HCT116 (cell line): ENCODE measurements around the gene ATP1A1. TPM values are rescaled to one million over a fixed set of nuclear protein-coding genes. Genes with fewer than 3 reads are reported as not detected.

Experiments
- ATAC-seq: fragments of 200-7000 bp; cut with Tn5 transposase; 2 replicates; pipeline ENCODE4 v1.9.1; 2020; ENCODE audit warnings: mild to moderate bottlenecking, moderate library complexity
- BruUV-seq: library from RNA; stranded (reverse); fragments of 400-500 nt; replicated peaks from 2 replicates; lab custom pipeline; 2021; lab: Mats Ljungman, UMichigan
- CTCF ChIA-PET: fragments of 300-600 bp; sonication (Branson Sonifier 250); formaldehyde crosslinking; loops from one replicate; lab custom pipeline; 2021; ENCODE audit warnings: antibody characterized with exemption; lab: Charles Lee
- POLR2A ChIA-PET: fragments of 300-600, 350-600 bp; sonication (Branson Sonifier 250); formaldehyde crosslinking; loops from one replicate; lab custom pipeline; 2021; ENCODE audit warnings: antibody characterized with exemption; lab: Charles Lee
- RAD21 ChIA-PET, 2 experiments: fragments of 300-600 bp; sonication (Branson Sonifier 250); formaldehyde crosslinking; loops; one replicate each; lab custom pipeline; 2023; ENCODE audit warnings: low total read pairs in 2 of 2; ENCODE audit not compliant: uncharacterized antibody in 2 of 2, unreplicated experiment in 2 of 2, low non-redundant PET in 1 of 2; lab: Charles Lee
- DNase-seq: peaks from one replicate; pipeline ENCODE4 v3.0.0-alpha.2; 2010; ENCODE audit warnings: low read depth, low spot score
- H2AFZ ChIP-seq: fragments of 200-600 bp; shearing (Covaris generic), sonication (generic); 2 replicates; pipeline ENCODE4 v1.6.1; 2017; ENCODE audit warnings: low read depth, mixed run types, mixed read lengths, antibody characterized with exemption, low read length; ENCODE audit not compliant: poor library complexity, severe bottlenecking
- H3K27ac ChIP-seq: 2 replicates; pipeline ENCODE4 v1.5.1; 2012; ENCODE audit warnings: low read depth, low read length
- H3K27me3 ChIP-seq: fragments of 200-600 bp; sonication (generic); 2 replicates; pipeline ENCODE4 v1.6.1; 2016; ENCODE audit warnings: mixed run types, low read length, mixed read lengths; ENCODE audit not compliant: insufficient read depth
- H3K36me3 ChIP-seq, 2 experiments: fragments of 200-500 bp in 1 of 2; fragments of 200-600 bp in 1 of 2; sonication (Bioruptor generic) in 1 of 2; sonication (generic) in 1 of 2; 2 replicates each; pipeline versions ENCODE4 v1.5.1 to v1.6.1; 2014 to 2016; ENCODE audit warnings: low read length in 2 of 2, inconsistent platforms in 1 of 2, mixed read lengths in 1 of 2, mixed run types in 1 of 2; ENCODE audit not compliant: insufficient read depth in 2 of 2, control insufficient read depth in 1 of 2
- H3K4me1 ChIP-seq, 2 experiments: fragments of 200-600 bp in 1 of 2; sonication (generic) in 1 of 2; 2 replicates each; pipeline versions ENCODE4 v1.5.1 to v1.6.1; 2012 to 2017; ENCODE audit warnings: low read length in 2 of 2, inconsistent platforms in 1 of 2, mild to moderate bottlenecking in 1 of 2, mixed read lengths in 1 of 2, mixed run types in 1 of 2, moderate library complexity in 1 of 2; ENCODE audit not compliant: insufficient read depth in 2 of 2, control insufficient read depth in 1 of 2
- H3K4me2 ChIP-seq: fragments of 200-600 bp; sonication (generic); 2 replicates; pipeline ENCODE4 v1.6.1; 2017; ENCODE audit warnings: mixed run types, low read length, mixed read lengths
- H3K4me3 ChIP-seq, 2 experiments: fragments of 200-600 bp in 1 of 2; sonication (generic) in 1 of 2; replicated peaks in 1 of 2; 2 replicates each; pipeline ENCODE4 v1.5.1; 2011 to 2016; ENCODE audit warnings: low read length in 2 of 2, control low read depth in 1 of 2, low read depth in 1 of 2, mild to moderate bottlenecking in 1 of 2, mixed read lengths in 1 of 2, mixed run types in 1 of 2
- H3K79me2 ChIP-seq: fragments of 200-600 bp; sonication (generic); 2 replicates; pipeline ENCODE4 v1.6.1; 2017; ENCODE audit warnings: mild to moderate bottlenecking, mixed run types, low read length, moderate library complexity, mixed read lengths; ENCODE audit not compliant: insufficient read depth
- H3K9ac ChIP-seq: fragments of 200-600 bp; sonication (generic); 2 replicates; pipeline ENCODE4 v1.6.1; 2016; ENCODE audit warnings: low read length, mixed read lengths
- H3K9me2 ChIP-seq: fragments of 200-600 bp; sonication (generic), shearing (Covaris generic); 2 replicates; pipeline ENCODE4 v1.6.1; 2017; ENCODE audit warnings: mixed run types, mild to moderate bottlenecking, moderate library complexity; ENCODE audit not compliant: insufficient read depth
- H3K9me3 ChIP-seq, 2 experiments: fragments of 200-500 bp in 1 of 2; fragments of 200-600 bp in 1 of 2; sonication (Bioruptor generic) in 1 of 2; sonication (generic) in 1 of 2; 2 replicates each; pipeline ENCODE4 v1.6.1; 2014 to 2017; ENCODE audit warnings: low read length in 2 of 2, mixed read lengths in 2 of 2, inconsistent platforms in 1 of 2, low read depth in 1 of 2, mild to moderate bottlenecking in 1 of 2, mixed run types in 1 of 2, moderate library complexity in 1 of 2; ENCODE audit not compliant: control insufficient read depth in 1 of 2, insufficient read depth in 1 of 2
- H4K20me1 ChIP-seq: fragments of 200-600 bp; sonication (generic), shearing (Covaris generic); 2 replicates; pipeline ENCODE4 v1.6.1; 2017; ENCODE audit warnings: mixed run types, mild to moderate bottlenecking, moderate library complexity; ENCODE audit not compliant: insufficient read depth
- ATF3 ChIP-seq: IDR thresholded peaks from 2 replicates; pipeline ENCODE4 v1.6.1; 2012
- CBX3 ChIP-seq: IDR thresholded peaks from 2 replicates; pipeline ENCODE4 v1.6.1; 2012; ENCODE audit warnings: low read depth
- ELF1 ChIP-seq: IDR thresholded peaks from 2 replicates; pipeline ENCODE4 v1.6.1; 2012; ENCODE audit warnings: low read depth, borderline replicate concordance
- EZH2phosphoT487 ChIP-seq: fragments of 200-600 bp; IDR thresholded peaks from 2 replicates; pipeline ENCODE4 v1.6.1; 2018; ENCODE audit warnings: antibody characterized with exemption, borderline replicate concordance
- JUND ChIP-seq: IDR thresholded peaks from 2 replicates; pipeline ENCODE4 v1.6.1; 2012
- POLR2A ChIP-seq: IDR thresholded peaks from 2 replicates; pipeline ENCODE4 v1.7.0; 2011; ENCODE audit warnings: borderline replicate concordance; ENCODE audit not compliant: insufficient read depth, insufficient read length; ENCODE audit errors: extremely low read depth
- SP1 ChIP-seq: IDR thresholded peaks from 2 replicates; pipeline ENCODE4 v1.6.1; 2012; ENCODE audit warnings: low read depth
- SRF ChIP-seq: IDR thresholded peaks from 2 replicates; pipeline ENCODE4 v1.6.1; 2012; ENCODE audit warnings: low read depth
- YY1 ChIP-seq: IDR thresholded peaks from 2 replicates; pipeline ENCODE4 v1.6.1; 2011; ENCODE audit warnings: low read length, low read depth, moderate library complexity, mild to moderate bottlenecking; ENCODE audit not compliant: insufficient replicate concordance; ENCODE audit errors: extremely low read depth
- ZFX ChIP-seq: fragments of 450-650 bp; IDR thresholded peaks from 2 replicates; pipeline ENCODE4 v1.6.1; 2017
- intact Hi-C: fragments of 100-400 bp; cut with micrococcal nuclease; formaldehyde crosslinking; loops from 2 replicates; pipeline ENCODE4 v1.10.0; 2022
- total RNA-seq: library from RNA; stranded (reverse); gene quantifications from one replicate; pipeline ENCODE4 v1.2.1, GENCODE V29; 2021; ENCODE audit not compliant: unreplicated experiment
- TF ChIP-seq, protein P1 (sequence below): IDR thresholded peaks from 2 replicates; pipeline ENCODE4 v1.6.1; 2011; ENCODE audit warnings: mild to moderate bottlenecking, low read length, moderate library complexity; ENCODE audit not compliant: insufficient replicate concordance; ENCODE audit errors: extremely low read depth
- TF ChIP-seq, protein P2 (sequence below), 3 experiments: fragments of 200-600 bp in 1 of 3; sonication (generic) in 1 of 3; IDR thresholded peaks in 2 of 3; conservative IDR thresholded peaks in 1 of 3; 2 replicates each; pipeline ENCODE4 v1.5.1; 2012 to 2017; ENCODE audit warnings: low read depth in 2 of 3, low read length in 2 of 3, antibody characterized with exemption in 1 of 3, borderline replicate concordance in 1 of 3, control low read depth in 1 of 3, mild to moderate bottlenecking in 1 of 3, mixed read lengths in 1 of 3, mixed run types in 1 of 3, moderate library complexity in 1 of 3; ENCODE audit not compliant: insufficient read depth in 1 of 3
- TF ChIP-seq, protein P3 (sequence below): IDR thresholded peaks from 2 replicates; pipeline ENCODE4 v1.6.1; 2012; ENCODE audit warnings: low read depth

The ATP1A1 gene
- total RNA-seq, 1 experiment from 2014 or later: 290 TPM

DNA sequence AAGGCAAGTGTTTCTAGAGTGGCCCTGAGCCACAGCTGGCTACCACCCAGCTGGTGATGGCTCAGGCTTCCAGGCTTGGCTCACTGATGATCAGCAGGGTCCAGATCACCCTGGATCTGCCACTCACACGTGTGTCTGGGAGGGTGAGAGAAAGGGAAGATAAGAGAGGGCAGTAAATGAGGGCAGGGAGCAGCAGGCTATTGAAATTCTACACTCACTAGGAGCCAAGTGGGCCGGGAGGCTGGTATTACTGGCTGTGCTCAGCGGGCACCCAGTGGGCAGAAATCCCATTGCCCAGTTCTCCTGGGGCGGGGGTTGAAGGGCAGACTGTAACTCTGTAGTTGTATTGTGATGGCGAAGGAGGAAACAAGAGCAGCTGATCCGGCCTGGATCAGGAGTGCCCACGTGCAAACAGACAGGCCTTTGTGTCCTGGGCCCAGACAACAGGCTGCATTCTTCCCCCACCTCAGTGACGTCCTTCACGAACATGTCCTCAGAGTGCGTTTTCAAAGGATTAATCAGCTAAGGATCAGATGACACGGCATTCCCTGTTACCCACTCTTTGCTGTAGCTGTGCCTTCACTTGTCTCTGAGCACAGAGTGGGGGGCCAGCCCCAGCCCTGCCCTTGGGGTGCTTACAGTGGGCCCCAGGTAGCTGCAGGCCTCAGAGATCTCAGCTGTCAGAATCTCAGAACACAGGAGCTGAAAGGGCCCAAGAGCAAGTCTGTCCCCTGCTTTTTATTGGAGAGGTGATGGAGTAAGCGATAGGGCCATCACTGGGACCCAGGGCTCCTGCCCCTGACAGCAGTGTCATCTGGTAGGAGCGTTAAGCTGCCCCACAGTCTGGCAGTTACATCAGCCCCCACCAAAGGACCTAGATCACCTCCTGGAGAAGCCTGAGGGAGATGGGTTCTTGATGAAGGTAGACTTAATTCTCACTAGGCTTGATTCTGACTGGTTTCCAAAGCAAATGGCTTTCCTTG lies 60.5 kb downstream of the ATP1A1 start:
- Histone ChIP-seq H3K79me2 (no peaks in the 10 kb centered on the region), H3K27me3 (no peaks in the 10 kb centered on the region), H3K4me1 (no peaks in the 10 kb centered on the region), H3K9me2 (no peaks in the 10 kb centered on the region), H2AFZ (no peak overlapping the region), H3K9me3 (no peaks in the 10 kb centered on the region), H4K20me1 (no peaks in the 10 kb centered on the region), H3K4me3 (no peak overlapping the region), H3K36me3 (no peaks in the 10 kb centered on the region), H3K4me2 (no peak overlapping the region), H3K27ac (no peak overlapping the region), H3K9ac (no peak overlapping the region)
- TF ChIP-seq, protein P1, sequence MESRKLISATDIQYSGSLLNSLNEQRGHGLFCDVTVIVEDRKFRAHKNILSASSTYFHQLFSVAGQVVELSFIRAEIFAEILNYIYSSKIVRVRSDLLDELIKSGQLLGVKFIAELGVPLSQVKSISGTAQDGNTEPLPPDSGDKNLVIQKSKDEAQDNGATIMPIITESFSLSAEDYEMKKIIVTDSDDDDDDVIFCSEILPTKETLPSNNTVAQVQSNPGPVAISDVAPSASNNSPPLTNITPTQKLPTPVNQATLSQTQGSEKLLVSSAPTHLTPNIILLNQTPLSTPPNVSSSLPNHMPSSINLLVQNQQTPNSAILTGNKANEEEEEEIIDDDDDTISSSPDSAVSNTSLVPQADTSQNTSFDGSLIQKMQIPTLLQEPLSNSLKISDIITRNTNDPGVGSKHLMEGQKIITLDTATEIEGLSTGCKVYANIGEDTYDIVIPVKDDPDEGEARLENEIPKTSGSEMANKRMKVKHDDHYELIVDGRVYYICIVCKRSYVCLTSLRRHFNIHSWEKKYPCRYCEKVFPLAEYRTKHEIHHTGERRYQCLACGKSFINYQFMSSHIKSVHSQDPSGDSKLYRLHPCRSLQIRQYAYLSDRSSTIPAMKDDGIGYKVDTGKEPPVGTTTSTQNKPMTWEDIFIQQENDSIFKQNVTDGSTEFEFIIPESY: no peak
- TF ChIP-seq ZFX: no peak
- TF ChIP-seq YY1: no peak
- TF ChIP-seq, protein P2, sequence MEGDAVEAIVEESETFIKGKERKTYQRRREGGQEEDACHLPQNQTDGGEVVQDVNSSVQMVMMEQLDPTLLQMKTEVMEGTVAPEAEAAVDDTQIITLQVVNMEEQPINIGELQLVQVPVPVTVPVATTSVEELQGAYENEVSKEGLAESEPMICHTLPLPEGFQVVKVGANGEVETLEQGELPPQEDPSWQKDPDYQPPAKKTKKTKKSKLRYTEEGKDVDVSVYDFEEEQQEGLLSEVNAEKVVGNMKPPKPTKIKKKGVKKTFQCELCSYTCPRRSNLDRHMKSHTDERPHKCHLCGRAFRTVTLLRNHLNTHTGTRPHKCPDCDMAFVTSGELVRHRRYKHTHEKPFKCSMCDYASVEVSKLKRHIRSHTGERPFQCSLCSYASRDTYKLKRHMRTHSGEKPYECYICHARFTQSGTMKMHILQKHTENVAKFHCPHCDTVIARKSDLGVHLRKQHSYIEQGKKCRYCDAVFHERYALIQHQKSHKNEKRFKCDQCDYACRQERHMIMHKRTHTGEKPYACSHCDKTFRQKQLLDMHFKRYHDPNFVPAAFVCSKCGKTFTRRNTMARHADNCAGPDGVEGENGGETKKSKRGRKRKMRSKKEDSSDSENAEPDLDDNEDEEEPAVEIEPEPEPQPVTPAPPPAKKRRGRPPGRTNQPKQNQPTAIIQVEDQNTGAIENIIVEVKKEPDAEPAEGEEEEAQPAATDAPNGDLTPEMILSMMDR (IDR thresholded peaks at IDR 0.05 in 2 of 3, conservative IDR thresholded peaks at IDR 0.05 in 1 of 3; ENCODE audit: borderline replicate concordance in 1 of 3, insufficient read depth in 1 of 3, low read depth in 2 of 3, low read length in 2 of 3): no peak
- TF ChIP-seq ELF1: no peak
- no peak for TF ChIP-seq JUND
- TF ChIP-seq ATF3: no peak
- no peak for TF ChIP-seq CBX3
- TF ChIP-seq, protein P3, sequence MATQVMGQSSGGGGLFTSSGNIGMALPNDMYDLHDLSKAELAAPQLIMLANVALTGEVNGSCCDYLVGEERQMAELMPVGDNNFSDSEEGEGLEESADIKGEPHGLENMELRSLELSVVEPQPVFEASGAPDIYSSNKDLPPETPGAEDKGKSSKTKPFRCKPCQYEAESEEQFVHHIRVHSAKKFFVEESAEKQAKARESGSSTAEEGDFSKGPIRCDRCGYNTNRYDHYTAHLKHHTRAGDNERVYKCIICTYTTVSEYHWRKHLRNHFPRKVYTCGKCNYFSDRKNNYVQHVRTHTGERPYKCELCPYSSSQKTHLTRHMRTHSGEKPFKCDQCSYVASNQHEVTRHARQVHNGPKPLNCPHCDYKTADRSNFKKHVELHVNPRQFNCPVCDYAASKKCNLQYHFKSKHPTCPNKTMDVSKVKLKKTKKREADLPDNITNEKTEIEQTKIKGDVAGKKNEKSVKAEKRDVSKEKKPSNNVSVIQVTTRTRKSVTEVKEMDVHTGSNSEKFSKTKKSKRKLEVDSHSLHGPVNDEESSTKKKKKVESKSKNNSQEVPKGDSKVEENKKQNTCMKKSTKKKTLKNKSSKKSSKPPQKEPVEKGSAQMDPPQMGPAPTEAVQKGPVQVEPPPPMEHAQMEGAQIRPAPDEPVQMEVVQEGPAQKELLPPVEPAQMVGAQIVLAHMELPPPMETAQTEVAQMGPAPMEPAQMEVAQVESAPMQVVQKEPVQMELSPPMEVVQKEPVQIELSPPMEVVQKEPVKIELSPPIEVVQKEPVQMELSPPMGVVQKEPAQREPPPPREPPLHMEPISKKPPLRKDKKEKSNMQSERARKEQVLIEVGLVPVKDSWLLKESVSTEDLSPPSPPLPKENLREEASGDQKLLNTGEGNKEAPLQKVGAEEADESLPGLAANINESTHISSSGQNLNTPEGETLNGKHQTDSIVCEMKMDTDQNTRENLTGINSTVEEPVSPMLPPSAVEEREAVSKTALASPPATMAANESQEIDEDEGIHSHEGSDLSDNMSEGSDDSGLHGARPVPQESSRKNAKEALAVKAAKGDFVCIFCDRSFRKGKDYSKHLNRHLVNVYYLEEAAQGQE: no peak
- TF ChIP-seq EZH2phosphoT487: no peak
- no peak for TF ChIP-seq SRF
- TF ChIP-seq SP1: no peak
- no peak for TF ChIP-seq POLR2A
- intact Hi-C loops: no loop called here
- no peak for ATAC-seq
- DNase-seq: no peak
- ChIA-PET CTCF (no interaction called here), POLR2A (no interaction called here), RAD21 (no interaction called here)
- BruUV-seq: no TSS peak
